ENCODE results near the gene CCDC106. TPM values are rescaled to one million over a fixed set of nuclear protein-coding genes. Genes with fewer than 3 reads are reported as not detected.

The CCDC106 gene
- total RNA-seq, 1 donor from 2014 or later = 8.9 TPM

DNA sequence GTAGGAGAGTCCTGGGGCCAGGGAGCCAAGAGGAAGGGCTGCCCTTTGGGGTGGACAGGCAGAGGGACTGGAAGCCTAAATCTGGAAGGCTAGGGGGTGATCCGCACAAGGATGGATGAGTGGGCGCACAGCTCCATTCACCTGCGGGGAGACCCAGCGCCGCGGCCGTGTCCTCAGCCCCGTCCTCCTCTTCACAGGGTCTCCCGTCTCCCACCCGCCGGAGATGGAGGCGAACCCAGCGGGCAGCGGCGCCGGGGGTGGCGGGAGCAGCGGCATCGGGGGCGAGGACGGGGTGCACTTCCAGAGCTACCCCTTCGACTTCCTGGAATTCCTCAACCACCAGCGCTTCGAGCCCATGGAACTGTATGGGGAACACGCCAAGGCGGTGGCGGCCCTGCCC is 34.6 kb upstream of the CCDC106 start:
- intact Hi-C loops (cut with micrococcal nuclease) = no loop called here

DNA sequence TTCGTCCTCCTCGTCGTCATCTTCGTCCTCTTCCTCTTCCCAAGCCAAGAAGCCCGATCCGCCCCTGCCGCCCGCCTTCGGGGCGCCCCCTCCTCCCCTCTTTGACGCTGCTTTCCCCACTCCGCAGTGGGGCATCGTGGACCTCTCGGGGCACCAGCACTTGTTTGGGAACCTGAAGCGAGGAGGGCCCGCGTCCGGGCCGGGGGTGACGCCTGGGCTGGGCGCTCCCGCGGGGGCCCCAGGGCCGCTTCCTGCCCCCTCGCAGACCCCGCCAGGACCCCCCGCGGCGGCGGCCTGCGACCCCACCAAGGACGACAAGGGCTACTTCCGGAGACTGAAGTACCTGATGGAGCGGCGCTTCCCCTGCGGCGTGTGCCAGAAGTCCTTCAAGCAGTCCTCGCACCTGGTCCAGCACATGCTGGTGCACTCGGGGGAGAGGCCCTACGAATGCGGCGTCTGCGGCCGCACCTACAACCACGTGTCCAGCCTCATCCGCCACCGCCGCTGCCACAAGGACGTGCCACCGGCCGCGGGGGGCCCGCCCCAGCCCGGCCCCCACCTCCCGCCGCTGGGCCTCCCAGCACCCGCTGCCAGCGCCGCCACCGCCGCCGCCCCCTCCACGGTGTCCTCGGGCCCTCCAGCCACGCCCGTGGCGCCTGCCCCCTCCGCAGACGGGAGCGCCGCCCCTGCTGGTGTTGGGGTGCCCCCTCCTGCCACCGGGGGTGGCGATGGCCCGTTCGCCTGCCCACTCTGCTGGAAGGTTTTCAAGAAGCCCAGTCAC is 33.9 kb upstream of the CCDC106 start:
- intact Hi-C loops (cut with micrococcal nuclease) = no loop called here

DNA sequence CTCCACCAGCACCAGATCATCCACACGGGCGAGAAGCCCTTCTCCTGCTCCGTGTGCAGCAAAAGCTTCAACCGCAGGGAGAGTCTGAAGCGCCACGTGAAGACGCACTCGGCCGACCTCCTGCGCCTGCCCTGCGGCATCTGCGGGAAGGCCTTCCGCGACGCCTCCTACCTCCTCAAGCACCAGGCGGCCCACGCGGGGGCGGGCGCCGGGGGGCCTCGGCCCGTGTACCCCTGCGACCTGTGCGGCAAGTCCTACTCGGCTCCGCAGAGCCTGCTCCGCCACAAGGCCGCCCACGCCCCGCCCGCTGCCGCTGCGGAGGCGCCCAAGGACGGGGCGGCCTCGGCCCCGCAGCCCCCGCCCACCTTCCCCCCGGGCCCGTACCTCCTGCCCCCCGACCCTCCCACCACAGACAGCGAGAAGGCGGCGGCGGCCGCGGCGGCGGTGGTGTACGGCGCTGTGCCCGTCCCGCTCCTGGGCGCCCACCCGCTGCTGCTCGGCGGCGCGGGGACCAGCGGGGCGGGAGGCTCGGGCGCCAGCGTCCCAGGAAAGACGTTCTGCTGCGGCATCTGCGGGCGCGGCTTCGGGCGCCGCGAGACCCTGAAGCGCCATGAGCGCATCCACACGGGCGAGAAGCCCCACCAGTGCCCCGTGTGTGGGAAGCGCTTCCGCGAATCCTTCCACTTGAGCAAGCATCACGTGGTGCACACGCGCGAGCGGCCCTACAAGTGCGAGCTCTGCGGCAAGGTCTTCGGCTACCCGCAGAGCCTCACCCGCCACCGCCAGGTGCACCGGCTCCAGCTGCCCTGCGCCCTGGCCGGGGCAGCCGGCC is 33.1 kb upstream of the CCDC106 start:
- intact Hi-C loops (cut with micrococcal nuclease) = no loop called here

DNA sequence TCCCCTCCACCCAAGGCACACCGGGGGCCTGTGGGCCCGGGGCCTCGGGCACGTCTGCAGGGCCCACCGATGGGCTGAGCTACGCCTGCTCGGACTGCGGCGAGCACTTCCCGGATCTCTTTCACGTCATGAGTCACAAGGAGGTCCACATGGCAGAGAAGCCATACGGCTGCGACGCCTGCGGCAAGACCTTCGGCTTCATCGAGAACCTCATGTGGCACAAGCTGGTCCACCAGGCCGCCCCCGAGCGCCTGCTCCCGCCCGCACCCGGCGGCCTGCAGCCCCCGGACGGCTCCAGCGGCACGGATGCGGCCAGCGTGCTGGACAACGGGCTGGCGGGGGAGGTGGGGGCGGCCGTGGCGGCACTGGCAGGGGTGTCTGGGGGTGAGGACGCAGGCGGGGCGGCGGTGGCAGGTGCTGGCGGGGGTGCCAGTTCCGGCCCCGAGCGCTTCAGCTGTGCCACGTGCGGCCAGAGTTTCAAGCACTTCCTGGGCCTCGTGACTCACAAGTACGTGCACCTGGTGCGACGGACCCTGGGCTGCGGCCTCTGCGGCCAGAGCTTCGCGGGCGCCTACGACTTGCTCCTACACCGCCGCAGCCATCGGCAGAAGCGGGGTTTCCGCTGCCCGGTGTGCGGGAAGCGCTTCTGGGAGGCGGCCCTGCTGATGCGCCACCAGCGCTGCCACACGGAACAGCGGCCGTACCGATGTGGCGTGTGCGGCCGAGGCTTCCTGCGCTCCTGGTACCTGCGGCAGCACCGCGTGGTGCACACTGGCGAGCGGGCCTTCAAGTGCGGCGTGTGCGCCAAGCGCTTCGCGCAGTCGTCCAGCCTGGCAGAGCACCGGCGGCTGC is 32.2 kb upstream of the CCDC106 start:
- intact Hi-C loops (cut with micrococcal nuclease) = no loop called here

DNA sequence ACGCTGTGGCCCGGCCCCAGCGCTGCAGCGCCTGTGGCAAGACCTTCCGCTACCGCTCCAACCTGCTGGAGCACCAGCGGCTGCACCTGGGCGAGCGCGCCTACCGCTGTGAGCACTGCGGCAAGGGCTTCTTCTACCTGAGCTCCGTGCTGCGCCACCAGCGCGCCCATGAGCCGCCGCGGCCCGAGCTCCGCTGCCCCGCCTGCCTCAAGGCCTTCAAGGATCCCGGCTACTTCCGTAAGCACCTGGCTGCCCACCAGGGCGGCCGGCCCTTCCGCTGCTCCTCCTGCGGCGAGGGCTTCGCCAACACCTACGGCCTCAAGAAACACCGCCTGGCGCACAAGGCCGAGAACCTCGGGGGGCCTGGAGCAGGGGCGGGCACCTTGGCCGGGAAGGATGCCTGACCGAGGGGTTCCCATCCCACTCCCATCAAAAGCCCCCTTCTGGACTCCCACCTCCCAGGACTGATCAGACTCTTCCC is 31.6 kb upstream of the CCDC106 start:
- intact Hi-C loops (cut with micrococcal nuclease) = no loop called here

DNA sequence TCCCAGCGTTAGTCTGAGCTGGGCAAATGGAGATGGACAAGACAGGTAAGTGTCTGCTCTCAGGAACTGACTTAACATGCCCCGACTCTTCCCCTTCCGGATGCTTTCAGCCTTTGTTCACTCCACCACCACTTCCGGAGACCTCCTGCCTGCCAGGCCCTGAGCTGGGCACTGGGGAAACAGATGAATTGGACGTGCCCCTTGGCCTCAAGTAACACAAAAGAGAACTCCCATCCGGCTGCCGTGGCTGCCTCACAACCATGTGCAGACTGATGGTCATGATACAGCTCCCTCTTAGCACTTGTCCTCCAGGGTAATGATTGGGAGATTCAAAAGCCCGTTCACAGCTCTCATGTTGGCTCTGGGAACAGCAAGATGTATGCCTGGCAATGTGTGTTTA is 30.6 kb upstream of the CCDC106 start:
- intact Hi-C loops (cut with micrococcal nuclease) = no loop called here

DNA sequence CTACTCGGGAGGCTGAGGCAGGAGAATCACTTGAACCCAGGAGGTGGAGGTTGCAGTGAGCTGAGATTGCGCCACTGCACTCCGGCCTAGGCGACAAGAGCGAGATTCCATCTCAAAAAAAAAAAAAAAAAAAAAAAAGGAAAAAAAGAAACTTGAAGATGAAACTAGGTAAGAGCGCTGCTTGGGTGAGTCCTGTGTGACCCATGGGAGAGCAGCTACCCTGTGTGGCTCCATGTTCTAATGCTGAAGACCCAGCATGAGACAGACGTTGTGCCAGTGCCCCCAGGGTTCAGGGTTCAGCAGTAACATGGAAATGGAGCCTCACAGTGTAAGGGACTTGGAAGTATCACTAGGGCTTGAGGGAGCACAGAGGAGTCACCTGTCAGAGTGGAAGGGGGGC is 29.6 kb upstream of the CCDC106 start:
- intact Hi-C loops (cut with micrococcal nuclease) = no loop called here

DNA sequence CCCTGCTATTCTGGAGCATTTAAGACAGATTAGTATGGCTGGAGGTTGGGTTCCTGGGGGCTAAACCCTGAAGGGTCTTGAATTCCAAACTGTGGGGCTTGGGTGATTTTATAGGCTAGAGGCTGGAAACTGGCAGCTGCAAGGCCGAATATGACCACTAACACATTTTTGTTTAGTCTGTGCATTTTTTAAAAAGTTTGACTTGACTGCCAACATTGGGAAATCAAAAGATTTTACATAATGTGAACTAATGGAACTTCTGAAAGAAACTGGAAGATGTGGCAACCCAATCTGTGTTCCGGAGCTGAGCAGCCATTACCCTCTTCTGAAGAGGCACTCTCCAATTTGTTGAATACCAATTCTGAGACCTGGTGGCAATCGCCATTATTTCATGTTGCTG is 28.7 kb upstream of the CCDC106 start:
- intact Hi-C loops (cut with micrococcal nuclease) = no loop called here

DNA sequence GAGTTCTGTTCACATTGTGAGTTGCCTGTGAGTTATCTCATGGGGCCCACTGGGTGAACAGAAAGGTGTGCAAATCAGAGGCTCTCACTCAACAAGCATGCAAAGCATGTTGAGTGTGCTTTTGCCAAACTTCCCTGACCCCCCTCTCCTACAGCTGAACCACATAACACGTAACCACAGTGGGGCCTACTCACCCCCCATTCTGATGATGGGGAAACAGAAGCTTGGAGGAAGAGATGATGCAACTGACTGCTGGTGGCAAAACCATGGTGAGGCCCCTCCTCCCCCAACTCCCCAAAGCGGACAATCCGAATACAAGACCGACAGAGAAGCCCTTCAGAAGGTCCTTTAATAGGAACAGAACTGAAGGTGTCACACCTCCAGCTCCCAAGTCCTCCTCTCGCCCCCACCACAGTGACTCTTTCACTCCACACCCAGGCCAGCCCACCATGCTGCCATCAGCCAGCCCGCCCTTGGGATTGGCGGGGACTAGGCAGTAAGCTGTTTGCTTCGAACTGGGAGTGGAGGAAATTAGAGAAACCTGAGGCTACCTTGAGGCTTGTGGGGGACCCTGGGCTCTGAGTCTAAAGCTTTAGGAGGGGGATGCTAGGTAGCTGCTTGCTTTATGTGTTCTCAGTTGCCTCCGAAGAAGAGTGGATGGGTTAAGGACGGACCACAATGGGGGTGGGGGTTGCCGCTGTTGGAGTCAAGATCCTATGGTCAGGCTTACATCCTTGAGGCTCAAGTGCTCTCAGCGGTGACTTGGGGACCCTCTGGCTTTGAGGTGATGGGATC is 27.4 kb upstream of the CCDC106 start:
- intact Hi-C loops (cut with micrococcal nuclease) = no loop called here

DNA sequence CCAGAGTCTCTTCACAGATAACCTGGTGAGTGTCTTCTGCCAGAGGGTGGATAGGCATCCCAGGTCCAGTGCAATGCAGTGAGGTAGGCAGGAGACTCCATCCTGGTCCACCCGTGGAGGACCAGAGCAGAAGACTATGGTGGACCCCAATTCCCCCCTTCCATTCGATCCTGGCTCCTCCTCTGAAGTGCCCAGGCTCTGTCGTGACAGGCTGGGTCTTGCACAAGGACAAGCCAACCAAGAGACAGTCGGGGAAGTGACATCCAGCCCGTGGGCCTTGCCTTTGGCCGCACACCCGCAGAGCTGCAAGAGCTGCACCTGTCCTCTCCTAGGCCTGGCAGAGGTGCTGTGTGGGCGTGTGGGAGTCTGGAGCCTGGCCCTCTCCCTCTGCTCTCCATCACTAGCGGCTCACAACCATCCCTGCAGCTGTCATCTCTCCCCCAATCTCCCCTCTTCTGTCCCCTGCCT is 26.8 kb upstream of the CCDC106 start:
- intact Hi-C loops (cut with micrococcal nuclease) = no loop called here

DNA sequence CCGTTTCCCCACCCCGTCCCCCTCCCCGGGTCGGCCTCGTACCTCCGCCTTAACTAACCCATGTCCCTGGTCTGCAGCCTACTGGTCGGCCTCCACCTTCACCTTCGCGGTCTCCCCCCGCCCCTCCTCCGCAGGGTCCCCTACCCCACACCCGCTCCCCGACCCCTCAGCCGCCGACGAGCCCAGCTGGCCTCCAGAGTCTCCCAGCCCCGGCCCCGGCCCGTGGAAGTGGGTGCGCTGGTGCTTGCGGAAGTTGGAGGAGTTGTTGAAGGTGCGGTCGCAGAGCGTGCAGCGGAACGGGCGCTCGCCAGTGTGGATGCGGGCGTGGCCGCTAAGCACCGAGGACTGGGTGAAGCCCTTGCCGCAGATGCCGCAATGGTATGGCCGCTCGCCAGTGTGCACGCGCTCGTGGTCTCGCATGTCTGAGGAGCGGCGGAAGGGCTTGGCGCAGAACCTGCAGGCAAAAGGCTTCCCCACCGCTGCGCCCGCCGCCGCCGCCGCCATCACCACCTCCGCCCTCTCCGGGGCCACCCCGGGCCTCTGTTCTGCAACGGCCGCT is 26.3 kb upstream of the CCDC106 start:
- intact Hi-C loops (cut with micrococcal nuclease) = no loop called here

DNA sequence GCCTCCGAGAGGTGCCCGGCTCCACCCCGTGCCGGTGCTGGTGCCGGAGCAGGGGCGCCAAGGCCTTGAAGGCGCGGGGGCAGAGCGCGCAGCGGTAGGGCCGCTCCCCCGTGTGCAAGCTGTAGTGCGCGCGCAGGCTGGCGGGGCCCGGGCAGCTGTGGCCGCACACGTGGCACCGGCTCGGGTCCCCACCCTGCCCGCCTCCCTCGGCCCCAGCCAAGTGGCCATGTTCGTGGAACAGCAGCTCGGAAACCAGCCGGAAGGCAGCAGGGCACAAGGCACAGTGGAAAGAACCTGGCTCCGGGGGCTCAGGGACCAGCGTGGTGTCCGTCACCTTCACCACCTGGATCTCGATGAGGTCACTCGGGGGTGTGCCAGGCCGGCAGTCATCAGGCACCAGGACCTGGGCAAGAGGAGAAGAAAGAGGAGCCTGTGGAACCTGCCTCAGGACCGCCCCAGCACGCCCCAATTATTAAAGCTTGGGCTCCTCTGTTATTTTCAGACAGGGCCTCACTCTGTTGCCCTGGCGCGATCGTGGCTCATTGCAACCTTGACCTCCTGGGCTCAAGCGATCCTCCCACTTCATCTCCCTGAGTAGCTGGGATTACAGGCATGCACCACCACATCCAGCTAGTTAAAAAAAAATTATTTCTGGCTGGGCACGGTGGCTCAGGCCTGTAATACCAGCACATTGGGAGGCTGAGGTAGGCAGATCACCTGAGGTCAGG is 25.6 kb upstream of the CCDC106 start:
- intact Hi-C loops (cut with micrococcal nuclease) = no loop called here

DNA sequence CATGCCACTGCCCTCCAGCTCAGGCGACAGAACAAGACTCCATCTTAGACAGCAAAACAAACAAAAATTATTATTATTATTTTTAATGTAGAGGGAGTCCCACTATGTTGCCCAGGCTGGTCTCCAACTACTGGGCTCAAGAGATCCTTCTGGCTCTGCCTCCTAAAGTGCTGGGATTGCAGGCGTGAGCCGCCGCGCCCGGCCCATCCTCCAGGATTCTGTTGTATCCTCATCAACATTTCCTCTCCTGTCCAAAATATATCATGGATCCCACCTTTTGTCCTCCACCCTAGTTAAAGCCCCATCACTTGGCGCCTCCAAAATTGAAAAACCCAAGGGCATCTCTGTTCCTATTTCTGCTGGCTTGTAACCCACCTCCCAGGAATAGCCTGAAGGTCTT is 24.9 kb upstream of the CCDC106 start:
- intact Hi-C loops (cut with micrococcal nuclease) = no loop called here

DNA sequence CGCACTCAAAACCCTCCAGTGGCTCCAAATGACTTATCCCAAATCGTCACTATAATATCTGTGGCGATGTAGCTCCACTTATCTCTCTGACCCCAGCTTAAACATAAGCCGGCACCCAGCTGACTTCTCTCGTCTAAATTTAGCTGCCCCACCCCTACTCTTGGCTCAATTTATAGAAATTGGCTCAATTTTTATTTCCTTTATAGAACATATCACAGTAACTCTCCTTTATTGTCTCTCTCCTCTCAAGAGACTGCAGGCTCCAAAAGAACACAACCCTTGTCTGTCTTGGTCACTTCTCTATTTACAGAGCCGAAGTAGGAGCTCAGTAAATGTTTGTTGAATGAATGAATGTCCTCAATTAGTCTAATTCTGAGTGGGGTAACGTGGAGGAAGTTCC is 24.5 kb upstream of the CCDC106 start:
- intact Hi-C loops (cut with micrococcal nuclease) = no loop called here

DNA sequence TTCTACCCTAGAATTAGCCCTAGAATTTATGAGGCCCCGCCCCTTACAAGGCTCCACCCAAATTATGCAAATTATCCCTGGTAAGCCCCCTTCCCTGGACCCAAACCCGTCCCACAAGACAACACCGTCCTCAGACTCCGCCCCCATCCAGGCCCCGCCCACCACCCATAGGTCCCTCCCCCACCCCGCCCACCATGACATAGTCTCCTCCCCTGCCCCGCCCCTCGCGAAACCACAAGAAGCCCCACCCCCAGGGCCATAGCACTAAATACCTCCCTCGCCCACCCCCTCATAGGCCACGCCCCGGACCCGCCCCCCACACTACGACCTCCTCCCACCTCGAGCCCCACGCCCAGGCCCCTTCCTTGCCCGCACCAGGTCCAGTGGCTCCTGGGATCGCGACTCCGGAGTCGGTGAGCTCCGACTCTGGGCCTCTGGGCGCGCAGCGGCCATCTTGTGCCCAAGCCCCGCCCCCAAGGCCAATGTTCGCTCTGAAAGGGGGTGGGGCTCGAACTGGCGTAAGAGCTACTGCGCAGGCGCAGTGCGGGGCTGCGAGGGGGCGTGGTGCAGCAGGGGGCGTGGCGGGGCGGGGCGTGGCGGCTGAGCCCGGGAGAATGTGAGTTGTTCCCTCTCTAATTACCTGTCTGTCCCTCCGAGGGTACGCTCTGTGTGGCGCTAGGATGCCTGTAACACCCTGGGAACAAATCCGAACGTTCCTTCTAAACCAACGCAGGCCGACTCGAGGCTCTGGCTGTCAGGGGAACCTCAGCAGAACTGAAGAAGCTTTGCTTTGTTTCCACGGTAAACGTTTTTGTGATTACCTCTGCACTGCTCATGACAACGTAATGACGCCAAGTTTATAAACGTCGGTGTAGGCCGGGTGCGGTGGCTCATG is 23.7 kb upstream of the CCDC106 start, which contains the start of gene ZNF784:
Gene ZNF784, minus strand, starts transcription at position 458 of the 895 bp plus-strand sequence. Its CDS starts 5 bp downstream, at position 453.
- intact Hi-C loops (cut with micrococcal nuclease) = loop anchor here (1.0 kb wide), 16 partner anchors 8 to 1465 kb away; partner anchors contain the start of genes FIZ1, HSPBP1, ISOC2 and KMT5C

DNA sequence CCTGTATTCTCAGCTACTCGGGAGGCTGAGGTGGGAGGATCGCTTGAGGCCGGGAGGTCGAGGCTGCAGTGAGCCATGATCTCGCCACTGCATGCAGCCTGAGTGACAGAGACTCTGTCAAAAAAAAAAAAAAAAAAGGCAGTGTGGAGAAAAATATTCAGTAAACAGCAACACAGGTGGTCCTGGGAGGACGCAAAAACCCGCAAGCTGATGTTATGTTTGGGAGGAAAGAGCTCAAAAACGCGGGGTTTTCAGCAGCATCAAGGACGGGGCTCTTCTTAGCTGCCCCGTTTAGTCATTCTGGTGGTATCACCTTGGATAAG is 23.0 kb upstream of the CCDC106 start:
- intact Hi-C loops (cut with micrococcal nuclease) = no loop called here

DNA sequence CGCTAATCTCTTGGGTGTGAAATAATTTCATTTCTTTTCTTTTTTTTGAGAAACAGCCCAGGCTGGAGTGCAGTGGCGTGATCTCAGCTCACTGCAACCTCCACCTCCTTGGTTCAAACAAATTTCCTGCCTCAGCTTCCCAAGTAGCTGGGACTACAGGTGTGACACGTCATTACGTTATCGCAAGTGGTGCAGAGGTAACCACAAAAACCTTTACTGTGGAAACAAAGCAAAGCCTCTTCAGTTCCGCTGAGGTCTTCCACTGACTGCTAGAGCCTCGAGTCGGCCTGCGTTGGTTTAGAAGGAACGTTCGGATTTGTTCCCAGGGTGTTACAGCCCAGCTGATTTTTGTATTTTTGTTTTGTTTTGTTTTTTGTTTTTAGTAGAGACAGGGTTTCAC is 21.7 kb upstream of the CCDC106 start:
- intact Hi-C loops (cut with micrococcal nuclease) = no loop called here

DNA sequence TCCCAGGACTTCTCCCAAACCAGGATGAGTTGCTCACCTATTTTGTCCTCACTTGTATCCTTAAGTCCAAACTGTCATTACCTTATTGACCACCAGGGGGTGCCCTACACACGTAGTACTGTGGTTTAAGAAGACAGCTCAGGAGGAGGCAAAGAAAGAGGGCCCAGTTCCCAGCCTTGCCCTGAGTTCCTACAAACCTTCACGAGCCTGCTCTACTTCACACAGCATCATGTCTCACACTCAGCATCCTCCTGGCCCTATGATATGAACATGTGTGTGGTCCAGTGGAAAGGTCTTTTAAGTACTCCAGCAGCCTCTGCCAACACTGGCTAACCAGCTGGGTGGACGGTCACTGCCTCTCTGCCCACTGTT is 15.6 kb upstream of the CCDC106 start:
- intact Hi-C loops (cut with micrococcal nuclease) = loop anchor here (1.0 to 5.0 kb wide), 5 partner anchors 8 to 701 kb away; partner anchors contain the start of gene ZNF784
